ENCODE data around the gene AKAP8L.

- TF ChIP-seq POLR2A (IDR thresholded peaks at IDR 0.05) = no peak
- no peak for TF ChIP-seq CTCF (IDR thresholded peaks at IDR 0.05)
Observed at GRCh38 chr19:15399635-15400034, 19.2 kb downstream of the AKAP8L start.
